ENCODE results near the gene PPA1.
"Not testable (repeated sequence)": the region's sequence is repeated elsewhere in the genome, so short reads cannot be mapped to it uniquely, and the experiment has no call there.

PPA1 gene

GRCh38 chr10:70167246-70167645 lies 66.0 kb downstream of the PPA1 start:
- no peak for DNase-seq

- no peak for DNase-seq
Observed at GRCh38 chr10:70166394-70166793, 66.8 kb downstream of the PPA1 start.

GRCh38 chr10:70164163-70164562 lies 69.1 kb downstream of the PPA1 start:
- no peak for DNase-seq

GRCh38 chr10:70163448-70163847 lies 69.8 kb downstream of the PPA1 start:
- DNase-seq = no peak

- DNase-seq = no peak
Observed at GRCh38 chr10:70162892-70163201, 70.4 kb downstream of the PPA1 start.

GRCh38 chr10:70162151-70162891 lies 70.9 kb downstream of the PPA1 start:
- DNase-seq = no peak

GRCh38 chr10:70160798-70161197 lies 72.4 kb downstream of the PPA1 start:
- DNase-seq = no peak

GRCh38 chr10:70159366-70159765 lies 73.9 kb downstream of the PPA1 start:
- DNase-seq = not testable (repeated sequence)

GRCh38 chr10:70158113-70158512 lies 75.1 kb downstream of the PPA1 start:
- DNase-seq = no peak

GRCh38 chr10:70155255-70155838 lies 77.9 kb downstream of the PPA1 start:
- DNase-seq = no peak

Data from NCI-H1436 (cell line).